SW 1271 (cell line): ENCODE data around the gene ATP5ME.
"Not testable (repeated sequence)": the region's sequence is repeated elsewhere in the genome, so short reads cannot be mapped to it uniquely, and the experiment has no call there.

Experiments
- DNase-seq, 2 experiments: peaks; one replicate each; lab custom pipeline; 2025; lab: John Stamatoyannopoulos, UW

Gene ATP5ME

DNA sequence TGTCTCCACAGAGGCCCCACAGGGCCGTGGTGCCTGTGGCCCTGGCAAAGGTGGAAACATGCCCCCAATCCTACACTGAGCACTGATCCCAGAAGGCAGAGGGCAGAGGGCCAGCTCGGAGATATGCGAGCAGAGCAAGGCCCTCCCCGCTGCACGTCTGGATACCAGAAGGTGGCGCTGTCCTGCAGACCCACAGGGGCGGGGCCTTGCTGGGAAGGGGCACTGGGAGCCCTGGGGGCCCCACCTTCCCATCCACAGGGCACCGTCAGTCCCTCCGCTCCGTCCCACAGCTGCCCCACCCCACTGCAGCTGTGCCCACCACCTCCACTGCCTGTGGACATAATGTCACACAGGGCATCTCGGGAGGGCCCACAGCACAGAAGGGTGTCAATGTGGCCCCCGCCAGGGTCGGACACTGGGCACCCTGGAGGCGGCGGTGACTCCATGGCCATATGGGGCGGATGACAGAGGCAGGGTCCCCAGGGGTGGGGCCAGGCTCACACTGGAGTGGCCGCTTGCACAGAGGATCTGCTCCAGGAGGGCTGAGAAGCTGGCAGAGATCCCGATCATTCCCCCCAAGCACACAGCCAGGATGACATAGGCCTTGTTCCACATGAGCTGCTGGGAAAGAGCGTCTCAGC is 10.0 kb upstream of the ATP5ME start:
- DNase-seq = peak in 1 of 2 experiments; percentile 58

DNA sequence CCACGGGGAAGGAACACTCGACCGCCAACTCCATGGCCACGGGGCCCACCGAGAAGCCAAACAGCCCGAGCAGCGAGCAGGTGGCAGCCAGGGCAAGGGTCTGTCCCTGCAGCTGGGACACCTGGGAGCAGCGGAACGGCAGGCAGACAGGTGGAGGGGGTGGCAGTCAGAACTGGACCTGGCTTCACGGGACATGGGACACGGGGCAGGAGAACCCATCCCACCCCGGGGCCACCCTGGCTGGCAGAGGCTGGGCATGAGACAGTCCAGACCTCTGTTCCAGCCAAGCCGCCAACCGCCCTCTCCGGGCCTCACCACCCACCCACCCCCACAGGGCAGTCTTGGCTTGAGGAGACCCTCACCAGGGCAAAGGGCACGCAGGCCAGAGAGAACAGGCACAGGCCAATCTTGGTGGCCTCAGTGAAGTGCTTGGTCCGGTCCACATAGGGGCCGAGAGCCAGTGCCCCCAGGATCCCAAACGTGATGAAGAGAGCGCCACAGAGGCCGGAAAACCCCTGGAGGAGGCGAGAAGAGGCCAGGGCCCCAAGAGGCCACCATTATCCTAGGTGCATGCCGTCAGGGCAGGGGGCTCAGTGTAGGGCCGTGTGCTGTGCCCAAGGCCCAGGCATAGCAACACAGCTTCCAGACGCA is 9.3 kb upstream of the ATP5ME start:
- no peak for DNase-seq

DNA sequence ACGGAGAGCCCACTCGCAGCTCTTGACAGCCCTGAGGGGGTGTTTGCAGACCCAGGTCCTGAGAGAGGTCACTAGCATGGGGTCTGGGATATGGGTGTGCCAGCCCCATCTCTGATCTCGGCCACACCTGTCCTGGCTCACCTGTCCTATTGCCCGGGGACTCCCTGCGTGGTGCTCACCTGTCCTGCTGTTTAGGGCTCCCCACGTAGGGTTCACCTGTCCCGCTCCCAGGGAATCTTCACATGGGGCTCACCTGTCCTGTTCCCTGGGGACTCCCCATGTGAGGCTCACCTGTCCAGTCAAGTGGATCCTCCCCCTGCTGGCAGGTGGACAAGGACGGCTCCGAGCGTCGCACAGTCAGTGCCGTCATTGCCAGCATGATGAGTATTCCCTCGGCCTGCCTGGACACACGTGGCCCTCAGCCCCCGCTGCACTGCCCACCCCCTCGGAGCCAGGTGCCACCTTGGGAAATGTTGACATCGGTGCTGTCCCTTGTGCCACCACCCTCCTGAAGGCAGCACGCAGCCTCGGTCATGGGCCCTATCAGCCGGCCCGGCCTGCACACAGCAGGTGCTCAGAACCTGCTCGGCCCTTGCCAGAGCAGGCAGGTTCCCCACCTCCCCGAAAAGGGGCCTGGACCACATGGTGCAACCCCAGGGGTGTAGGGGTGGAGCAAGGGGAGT is 8.6 kb upstream of the ATP5ME start:
- DNase-seq = no peak

DNA sequence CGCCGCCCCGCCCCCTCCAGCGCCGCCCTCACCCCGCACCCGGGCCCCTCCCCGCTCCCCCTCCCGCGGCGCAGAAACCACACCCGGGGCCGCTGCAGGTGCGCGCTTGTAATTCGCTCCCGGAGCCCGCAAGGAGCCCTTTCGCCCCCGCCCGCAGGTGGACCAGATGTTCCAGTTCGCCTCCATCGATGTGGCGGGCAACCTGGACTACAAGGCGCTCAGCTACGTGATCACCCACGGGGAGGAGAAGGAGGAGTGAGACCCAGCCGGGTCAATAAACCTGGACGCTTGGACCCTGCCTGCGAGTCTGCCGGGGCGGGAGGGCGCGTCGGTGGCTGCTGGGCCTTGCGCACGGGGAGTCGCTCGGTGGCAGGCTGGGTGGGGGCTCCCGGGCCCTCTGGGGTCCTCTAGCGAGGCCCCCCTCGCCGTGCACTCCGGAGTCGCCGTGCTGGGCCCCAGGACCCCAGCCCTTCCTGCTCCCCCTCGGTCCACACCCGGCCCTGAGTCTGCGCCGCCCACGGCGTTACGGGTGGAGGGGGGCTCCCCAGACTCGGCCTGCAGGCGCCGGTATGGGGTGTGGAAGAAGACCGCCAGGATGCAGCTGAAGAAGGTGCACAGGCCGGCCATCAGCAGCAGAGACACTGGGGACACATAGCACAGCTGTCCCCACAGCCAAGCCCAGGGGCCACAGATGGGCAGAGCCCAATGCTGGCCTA is 7.8 kb upstream of the ATP5ME start:
- no peak for DNase-seq

DNA sequence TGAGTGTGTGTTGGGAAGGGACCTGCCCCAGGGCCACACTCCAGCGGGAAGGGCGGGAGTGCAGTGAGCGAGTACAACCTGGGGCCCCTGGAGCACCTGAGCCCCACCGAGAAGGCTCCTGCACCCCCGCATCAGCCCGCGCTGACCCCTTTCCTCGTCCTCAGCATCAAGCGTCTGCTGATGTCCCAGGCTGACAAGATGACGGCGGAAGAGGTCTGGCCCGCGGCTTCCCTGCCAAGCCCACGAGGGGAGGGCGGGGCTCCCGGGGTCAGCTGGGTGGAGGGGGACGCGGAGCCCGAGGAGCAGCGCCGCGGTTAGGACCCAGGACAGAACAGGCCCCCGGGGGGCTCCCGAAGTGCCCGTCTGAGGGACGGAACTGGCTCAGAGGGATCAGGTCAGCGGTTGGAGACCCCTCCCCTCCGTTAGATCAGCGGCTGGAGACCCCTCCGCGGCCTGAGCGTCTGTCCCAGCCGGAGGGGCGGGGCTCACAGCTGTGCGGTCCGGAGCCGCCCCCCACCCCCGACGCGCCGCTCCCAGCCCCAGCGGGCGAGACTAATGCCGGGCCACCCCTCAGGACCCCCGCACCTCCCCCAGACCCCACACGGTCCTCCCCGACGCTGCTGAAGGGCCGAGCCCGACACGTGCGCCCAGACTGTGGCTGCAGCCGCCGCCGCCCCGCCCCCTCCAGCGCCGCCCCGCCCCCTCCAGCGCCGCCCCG is 7.0 kb upstream of the ATP5ME start:
- peak in 1 of 2 experiments; percentile 23 for DNase-seq

DNA sequence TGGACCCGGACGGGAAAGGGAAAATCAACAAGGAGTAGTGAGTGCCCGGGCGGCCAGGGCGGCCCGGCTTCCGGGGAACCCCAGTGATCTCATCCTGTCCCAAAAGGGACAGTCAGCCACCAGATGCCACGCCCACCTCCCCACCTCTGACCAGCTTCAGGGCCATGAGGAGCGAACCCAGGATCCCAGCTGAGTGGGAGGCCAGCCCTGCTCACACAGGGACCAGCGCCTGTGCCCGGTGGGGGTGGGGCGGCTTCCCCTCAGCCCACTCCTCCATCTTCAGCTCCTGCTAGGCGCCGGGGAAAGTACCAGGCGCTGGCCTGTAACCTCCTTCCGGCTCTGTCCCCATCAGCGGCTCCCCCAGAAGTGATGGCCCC is 6.5 kb upstream of the ATP5ME start:
- no peak for DNase-seq

DNA sequence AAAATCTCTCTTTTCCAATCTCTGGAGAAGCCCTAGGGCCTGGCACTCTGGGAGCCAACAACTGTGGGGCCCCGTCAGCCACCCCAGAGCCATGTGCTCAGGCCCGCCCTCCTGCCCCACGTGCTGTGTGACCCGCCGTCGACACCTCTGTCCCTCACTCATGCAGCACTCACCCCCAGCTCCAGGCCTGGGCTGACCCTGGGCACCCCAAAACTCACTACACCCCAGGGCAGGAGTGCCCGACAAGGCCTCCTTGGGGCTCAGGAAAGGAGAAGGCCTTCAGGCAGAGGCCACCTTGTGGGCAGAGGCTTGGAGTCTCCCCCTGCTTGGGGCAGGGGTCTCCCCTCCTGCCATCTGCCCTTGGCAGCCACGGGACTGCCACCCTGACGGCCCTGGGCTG is 6.0 kb upstream of the ATP5ME start:
- DNase-seq = no peak

DNA sequence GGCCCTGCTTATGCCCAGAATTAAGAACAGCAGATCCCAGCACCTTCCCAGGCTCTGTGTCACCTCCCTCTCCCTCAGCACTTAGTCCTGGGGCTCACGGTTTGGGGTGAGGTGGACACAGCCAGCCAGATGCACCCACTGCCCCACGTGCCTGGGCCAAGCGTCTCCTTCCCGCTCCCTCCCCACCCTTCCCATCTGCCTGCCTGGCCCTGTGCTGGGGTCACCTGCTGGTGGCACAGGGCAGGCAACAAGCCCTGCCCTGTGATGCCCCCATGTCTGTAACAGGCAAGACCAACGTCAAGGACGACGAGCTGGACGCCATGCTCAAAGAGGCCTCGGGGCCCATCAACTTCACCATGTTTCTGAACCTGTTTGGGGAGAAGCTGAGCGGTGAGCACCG is 5.6 kb upstream of the ATP5ME start:
- no peak for DNase-seq

DNA sequence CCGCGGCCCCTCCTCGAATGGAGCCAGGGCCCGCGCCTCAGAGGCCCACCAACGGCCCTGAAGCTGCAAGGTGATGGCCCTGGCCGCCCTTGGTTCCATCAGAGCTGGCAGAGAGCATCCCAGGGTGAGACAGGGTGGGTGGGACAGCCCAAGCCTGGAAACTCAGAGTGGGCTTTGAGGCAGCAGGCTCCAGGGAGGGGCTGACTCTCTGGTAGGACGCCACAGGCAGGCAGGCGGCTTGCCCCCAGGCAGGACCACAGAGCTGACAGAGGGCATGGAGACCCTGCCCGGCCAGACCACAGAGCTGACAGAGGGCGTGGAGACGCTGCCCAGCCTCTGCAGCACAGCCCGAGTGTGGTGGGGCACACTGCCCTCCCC is 5.0 kb upstream of the ATP5ME start:
- DNase-seq = no peak

DNA sequence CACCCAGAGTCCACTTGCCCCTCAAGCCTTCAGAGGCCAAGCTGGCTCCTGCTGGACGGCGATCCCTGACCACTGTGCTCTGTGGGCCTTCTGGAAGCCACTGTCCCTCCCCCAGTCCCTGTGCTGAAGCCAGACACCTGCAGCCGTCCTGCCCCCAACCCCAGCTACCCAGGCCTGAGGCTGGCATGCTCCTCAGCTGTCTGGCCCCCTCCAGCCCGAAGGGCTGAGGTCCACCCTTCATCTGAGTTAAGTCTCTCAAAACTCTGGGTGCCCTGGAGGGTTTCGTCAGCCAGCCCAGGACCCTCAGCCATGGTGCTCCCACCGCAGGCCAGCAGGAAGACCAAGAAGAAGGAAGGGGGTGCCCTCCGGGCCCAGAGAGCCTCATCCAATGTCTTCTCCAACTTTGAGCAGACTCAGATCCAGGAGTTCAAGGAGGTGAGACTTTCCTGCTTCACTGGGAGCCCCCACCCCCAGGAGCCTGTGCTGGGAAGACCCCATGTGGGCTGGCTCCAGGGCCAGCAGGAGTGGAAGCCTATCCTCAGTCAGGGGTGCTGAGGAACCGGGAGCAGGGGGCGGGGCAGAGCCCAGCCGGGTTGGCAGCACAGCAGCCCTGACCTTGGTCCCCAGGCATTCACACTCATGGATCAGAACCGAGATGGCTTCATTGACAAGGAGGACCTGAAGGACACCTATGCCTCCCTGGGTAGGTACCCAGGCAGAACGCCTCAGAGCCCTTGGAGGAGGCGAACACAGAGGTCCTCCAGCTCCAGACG is 4.4 kb upstream of the ATP5ME start:
- no peak for DNase-seq

DNA sequence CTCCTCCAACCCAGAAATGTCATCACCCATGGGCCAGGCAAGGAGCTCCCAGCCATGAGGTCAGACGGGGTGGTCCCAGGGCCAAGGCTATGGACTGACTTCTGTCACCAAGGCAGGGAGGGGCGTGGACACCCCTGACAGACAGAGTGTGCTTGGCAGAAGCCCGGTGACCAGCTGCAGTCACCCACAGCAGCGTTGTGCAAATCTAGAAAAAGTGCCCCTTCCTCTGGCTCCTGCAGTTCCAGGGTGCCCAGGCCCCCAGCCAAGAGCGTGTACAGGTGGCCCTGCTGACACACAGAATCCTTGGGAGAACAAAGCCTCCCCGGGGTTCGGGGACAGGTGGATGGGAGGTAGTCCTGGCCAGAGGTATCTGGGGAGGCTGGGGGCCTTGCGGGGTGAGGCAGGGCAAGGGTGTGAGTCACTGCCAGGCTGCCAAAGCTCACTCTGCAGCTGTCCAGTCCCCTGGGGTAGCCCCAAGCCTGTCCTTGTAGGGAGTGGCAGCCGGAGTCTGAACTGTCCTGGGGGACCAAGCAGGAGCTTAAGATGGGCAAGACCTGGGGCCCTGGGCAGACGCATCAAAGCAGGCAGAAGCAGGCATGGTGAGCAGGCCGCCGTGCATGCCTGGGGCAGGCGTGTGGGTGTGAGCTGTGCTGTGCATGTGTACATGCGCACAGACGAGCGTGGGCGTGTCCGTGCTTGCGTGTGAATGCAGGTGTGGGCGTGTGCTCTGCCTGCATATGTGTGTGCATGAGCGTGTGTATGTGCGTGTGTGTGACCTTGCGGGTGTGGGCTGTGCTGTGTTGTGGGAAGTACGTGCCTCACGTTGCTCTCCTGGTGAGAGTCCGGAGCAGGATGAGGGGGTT is 3.6 kb upstream of the ATP5ME start:
- DNase-seq = no peak

DNA sequence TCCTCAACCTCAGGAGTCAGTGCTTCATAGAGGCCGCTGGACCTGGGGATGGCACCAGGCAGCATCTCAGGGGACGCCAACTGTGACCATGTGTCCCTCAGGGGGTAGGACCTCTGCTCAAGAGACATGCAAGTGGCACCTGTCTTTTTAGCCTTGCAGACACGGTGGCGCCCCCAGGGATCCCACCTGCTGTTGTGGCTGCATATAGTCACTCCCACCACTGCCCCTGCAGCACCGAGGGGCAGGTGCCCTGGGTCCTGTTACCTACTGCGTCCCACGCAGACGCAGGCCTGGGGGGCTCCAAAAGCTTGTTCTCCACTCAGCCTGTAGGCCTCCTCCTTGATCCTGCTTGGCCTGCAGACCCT is 2.8 kb upstream of the ATP5ME start:
- DNase-seq = no peak

DNA sequence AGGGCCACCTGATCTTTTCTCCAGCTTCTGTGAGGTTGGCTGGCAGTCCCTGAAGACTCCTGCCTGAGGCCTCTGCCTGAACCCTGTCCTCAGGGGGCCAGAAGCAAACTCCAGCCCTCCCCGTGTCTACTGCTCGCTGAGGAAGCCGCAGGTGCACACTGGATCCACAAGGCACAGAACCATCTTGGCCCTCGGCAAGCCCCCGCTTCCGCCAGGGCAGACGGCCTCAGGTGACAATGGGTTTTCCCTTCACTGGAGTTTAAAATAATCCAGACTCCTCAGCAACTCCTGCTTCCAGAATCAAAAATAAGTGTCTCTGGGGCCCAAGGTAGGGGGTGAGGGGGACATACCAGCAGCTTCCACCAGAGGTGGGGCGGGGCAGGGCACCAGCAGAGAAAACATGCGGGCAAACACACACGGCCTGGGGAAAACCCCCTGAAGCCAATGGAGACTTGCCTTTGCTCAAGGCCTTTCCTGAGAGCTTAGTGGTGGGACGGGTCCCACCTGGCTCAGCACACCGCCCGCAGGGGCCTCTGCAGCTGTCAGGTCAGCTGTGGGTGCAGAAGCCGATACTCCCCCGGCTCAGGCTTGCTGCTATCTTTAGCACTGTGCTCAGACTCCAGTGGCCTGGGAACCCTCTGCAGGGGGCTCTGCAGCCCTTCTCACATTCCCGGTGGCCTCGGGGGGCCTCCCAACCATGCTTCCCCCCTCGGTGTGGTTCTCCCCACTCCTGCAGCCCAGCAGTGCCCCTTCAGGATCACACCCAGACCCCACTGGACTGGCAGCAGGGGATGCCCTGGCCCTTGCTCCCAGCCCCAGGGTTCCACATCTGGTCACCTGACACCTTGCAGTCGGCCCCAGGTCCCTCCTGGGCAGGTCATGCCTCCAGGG is 2.1 kb upstream of the ATP5ME start:
- DNase-seq = no peak

DNA sequence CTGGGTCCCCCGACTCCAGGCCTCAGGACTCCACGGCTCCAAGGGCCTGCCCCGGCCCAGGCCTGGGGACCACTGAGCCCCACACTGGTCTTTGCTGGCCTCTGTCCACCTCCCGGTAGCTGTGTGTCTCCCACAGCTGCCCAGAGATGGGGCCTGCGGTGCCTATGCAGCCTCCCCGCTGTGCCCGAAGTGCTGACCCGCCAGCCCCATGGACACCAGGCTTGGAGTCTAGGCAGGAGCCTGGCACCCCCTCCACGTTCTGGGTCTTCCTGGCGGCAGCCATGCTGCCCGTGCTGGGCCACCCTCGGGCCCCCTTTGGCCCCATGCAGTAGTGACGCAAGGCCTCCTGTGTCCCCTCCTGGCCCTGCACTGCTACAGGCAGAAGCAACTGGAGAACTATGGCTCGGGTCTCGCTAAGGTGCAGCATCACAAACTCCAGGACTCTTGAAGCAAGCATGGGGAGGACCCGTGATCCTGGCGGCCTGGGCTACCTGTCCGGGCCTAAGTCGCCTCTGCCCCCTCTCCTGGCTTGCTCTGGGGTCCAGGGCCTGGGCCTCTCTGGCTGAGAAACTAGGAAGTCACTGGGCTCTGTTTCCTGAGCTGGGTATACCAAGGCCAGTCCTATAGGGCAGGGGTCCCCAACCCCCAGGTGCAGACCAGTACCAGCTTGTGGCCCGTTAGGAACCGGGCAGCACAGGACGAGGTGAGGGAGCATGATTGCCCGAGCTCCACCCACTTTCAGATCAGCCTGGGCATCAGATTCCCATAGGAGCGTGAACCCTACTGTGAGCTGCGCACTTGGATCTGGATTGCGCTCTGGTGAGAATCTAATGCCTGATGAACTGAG is 1.2 kb upstream of the ATP5ME start:
- no peak for DNase-seq

DNA sequence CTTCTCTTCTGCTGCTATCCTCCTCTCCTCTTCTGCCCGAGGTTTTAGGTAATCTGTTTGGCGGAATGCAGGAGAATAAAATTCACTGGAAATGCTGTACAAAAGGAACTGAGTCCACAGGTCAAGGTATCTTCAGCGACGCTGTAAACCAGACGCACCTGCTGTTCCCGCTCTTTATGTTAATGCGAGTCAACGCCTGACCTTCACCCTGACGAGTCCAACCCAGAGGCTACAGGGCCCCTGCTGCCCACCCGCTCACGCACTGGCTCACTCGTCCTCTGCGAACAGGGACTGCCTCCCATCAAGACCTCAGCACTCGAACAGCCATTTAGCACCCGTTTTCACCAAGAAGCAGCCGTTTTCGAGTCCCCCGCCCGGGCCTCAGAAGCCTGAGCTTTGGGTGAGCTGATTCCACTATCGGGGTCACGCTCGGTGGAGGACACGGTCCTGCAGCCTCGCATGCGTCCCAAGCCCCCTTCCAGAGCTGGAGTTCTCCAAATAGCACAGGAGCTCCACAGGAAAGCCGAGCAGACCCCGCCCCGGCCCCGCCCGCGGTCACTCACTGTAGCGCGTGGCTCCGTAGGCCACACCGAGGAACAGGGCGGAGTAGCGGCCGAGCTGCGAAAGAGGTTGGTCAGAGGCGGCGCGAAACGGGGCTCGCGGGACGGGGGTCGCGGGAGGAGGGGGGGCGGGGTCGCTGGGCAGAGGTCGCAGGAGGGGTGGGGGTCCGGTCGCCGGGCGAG is 556 bp downstream of the ATP5ME start:
- no peak for DNase-seq

DNA sequence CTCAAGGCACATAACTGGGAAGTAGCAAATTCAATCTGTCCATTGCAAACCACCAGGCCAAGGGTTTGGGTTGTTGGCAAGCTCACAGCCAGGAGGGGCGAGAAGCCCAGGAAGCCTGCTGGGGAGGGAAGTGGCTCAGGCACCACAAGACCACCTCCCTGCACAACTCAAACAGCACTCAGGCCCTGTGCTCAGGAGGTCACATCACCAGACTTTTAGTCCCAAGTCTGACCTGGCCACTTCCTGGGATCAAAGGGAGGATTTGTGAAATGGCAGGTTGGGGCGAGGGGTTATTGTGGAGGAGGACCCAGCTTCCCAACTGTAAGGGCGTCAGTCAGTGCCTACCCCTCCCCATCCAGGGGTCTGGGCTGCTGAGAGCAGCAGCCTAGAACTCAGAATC is 2.3 kb downstream of the ATP5ME start:
- no peak for DNase-seq

DNA sequence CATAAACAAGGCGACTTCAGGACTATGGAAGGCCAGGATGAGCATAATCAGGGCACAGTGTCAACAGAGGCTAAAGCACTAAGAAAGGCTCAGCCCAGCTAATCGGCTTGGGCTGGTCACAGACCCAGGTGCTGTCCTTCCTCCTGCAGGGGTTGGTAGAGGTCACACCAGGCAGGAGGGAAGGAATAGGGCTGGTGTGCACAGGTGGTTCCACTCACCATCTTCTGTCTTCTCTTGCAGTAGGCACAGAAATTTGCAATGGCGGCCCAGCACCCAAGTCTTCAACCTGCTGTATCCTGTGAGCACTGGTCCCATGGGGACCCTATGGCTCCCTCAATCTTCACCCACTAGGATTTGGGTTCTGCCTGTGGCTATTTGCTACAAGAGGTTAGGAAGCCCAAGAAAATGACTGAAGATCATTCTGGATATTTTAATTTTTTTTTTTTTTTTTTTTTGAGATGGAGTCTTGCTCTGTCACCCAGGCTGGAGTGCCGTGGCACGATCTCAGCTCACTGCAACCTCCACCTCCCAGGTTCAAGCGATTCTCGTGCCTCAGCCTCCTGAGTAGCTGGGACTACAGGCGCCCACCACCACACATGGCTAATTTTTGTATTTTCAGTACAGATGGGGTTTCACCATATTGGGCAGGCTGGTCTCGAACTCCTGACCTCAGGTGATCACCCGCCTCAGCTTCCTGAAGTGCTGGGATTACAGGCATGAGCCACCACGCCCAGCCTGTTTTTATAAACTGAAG is 4.1 kb downstream of the ATP5ME start:
- DNase-seq = not testable (repeated sequence)
